HG03175 (cell line): ENCODE results near the gene PPIL1.
"Not testable (repeated sequence)": the region's sequence is repeated elsewhere in the genome, so short reads cannot be mapped to it uniquely, and the experiment has no call there.

Experiments
- ATAC-seq: cut with Tn5 transposase; IDR thresholded peaks from one replicate; pipeline ENCODE4 v1.9.1; 2021; ENCODE audit warnings: mild to moderate bottlenecking, moderate library complexity; ENCODE audit not compliant: unreplicated experiment

PPIL1 gene

DNA sequence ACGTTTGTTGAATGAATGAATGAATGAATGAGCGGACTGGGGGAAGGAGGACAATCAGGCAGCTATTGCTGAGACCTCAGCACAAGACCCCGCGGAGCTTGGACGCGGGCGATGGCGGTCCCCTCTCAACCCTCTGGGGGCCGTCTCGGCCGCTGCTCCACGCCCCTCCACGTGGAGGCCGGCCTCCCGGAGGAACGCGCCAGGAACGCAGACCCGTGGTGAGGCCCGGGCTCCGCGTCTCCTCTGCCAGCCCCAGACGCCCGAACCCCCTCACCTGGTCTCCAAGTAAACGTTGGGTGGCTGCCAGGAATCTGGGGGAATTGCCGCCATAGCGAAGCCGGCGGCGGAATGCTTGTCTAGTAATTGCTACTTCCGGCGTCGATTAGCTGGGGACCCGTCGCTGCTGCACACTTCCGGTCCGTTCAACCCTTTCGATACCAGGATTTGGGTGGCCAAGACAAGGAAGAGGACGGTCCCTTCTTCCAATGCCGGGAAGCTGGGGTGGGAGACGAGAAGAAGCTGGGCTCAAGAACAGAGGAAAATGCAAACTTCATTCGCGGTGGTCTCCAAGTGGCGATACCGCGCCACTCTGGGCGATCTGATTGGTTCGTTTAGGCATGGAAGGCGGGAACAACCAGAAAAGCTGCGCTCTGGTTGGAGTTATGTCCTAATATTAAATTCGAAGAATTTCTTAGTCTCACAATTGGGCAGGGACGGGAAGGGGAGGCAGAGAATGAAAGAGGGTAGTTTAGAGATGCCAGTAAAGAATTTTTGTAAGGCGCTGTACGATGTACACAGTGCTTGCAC is at the start of gene PPIL1:
PPIL1 (minus strand) TSS at position 361 of the 807 bp plus-strand sequence; CDS start at position 330, 31 bp downstream.
- peak; percentile 81 for ATAC-seq

- ATAC-seq, result no peak
Measured at GRCh38 chr6:36924131-36924530, 49.5 kb upstream of the PPIL1 start.

GRCh38 chr6:36920546-36920945 is 45.9 kb upstream of the PPIL1 start:
- no peak for ATAC-seq

GRCh38 chr6:36920049-36920448 is 45.4 kb upstream of the PPIL1 start:
- ATAC-seq, result no peak

GRCh38 chr6:36917541-36918193 is 43.1 kb upstream of the PPIL1 start:
- no peak for ATAC-seq

GRCh38 chr6:36916126-36916525 is 41.5 kb upstream of the PPIL1 start:
- no peak for ATAC-seq

GRCh38 chr6:36915599-36915998 is 41.0 kb upstream of the PPIL1 start:
- no peak for ATAC-seq

DNA sequence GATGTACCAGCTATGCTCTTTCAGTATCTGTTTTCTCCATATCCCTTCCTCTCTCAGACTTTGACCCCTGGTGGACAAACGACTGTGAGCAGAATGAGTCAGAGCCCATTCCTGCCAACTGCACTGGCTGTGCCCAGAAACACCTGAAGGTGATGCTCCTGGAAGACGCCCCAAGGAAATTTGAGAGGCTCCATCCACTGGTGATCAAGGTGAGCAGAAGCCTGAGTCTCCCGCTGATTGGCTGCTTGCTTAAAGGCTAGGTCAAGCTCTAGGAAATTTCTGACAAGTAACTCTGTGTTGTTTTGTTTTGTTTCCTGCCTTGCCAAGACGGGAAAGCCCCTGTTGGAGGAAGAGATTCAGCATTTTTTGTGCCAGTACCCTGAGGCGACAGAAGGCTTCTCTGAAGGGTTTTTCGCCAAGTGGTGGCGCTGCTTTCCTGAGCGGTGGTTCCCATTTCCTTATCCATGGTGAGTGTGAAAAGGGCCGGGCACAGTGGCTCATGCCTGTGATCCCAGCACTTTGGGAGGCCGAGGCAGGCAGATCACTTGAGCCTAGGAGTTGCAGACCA is 39.7 kb upstream of the PPIL1 start:
- no peak for ATAC-seq

- no peak for ATAC-seq
Measured at GRCh38 chr6:36913082-36913481, 38.5 kb upstream of the PPIL1 start.

GRCh38 chr6:36912586-36912985 is 38.0 kb upstream of the PPIL1 start:
- ATAC-seq, result peak; percentile 85

GRCh38 chr6:36912030-36912454 is 37.4 kb upstream of the PPIL1 start:
- ATAC-seq, result no peak

GRCh38 chr6:36908747-36909146 is 34.1 kb upstream of the PPIL1 start:
- ATAC-seq, result no peak

- no peak for ATAC-seq
Measured at GRCh38 chr6:36907781-36908180, 33.2 kb upstream of the PPIL1 start.

- no peak for ATAC-seq
Measured at GRCh38 chr6:36906539-36907325, 32.1 kb upstream of the PPIL1 start.

GRCh38 chr6:36904851-36905393 is 30.3 kb upstream of the PPIL1 start:
- no peak for ATAC-seq

DNA sequence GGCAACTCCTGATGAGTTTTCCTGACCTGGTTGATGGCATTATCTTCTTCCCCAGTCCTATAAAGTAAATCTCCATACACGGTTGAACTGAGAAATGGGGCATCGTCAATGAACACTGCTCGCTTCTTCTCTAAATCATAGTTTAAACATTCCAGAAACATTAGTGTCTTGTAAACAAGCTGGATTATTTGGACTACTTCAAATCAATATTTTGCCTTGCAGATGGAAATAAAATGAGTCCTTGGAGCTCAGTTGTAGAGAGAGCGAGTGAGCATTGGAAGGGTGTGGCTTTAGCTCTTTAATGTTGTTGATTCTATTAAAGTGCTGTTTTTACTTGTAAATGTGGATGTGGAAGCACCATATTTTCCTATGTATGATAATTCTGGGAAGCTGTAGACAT is 29.5 kb upstream of the PPIL1 start:
- no peak for ATAC-seq

DNA sequence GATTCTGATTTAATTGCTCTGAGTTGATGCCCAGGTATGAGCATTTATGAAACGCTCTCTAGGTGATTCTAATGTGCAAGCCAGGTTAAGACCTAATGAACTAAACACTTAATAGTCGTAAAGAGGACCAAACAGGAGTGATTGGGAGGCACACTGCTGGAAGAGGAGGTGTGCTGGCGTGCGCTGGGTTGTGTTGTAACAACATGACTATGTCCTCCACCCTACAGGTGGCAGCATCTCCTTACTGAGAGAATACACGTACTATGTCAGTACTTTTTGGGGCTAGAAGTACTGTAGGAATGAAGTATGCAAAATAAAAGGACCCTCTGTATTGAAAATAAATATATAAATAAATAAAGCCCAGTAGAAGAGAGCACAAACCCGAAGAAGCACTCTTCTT is 23.0 kb upstream of the PPIL1 start:
- ATAC-seq, result no peak

DNA sequence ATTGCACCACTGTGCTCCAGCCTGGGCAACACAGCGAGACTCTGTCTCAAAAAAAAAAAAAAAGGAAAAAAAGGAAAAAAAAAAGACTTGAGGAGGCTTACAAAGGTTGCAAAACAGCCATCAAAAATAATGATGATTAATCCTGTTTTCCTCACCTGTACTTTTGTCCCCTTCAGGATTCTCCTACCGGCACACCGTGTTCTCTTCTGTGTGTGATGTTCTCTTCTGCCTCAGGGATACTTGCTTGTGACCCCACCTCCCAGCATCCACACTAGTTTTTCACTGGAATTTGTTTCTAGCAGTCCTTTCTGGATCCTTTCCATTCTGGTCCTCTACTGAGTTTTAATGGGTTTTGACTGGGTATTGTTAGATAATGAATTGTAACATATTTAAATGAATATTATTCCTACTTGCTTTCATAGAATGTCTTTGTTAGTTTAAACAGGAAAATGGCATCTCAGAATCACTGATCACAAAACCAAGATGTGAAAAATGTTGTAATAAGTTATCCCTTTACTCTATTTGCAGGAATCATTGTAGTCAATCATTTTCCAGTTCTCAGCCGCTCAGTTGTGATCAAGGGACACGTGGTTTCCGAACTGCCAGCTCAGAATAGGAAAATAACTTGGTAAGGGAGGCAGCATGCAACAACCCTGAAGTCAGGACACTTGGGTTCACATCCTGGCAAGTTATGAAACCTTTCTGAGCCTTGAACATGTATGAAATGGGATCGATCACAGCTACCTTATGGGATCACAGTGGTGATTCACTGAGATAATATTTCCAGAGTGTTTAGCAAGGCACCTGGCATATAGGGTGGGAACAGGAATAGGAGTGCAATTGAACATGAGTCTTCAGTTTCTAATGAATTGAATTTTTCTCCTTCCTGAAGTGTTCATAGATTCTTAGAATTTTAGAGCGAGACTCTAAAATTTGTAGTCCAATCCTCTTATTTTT is 19.7 kb upstream of the PPIL1 start:
- no peak for ATAC-seq

GRCh38 chr6:36891153-36891552 is 16.6 kb upstream of the PPIL1 start:
- ATAC-seq, result not testable (repeated sequence)
